HG02938 (cell line): ENCODE measurements around the gene CCDC122.
"Not testable (repeated sequence)": the region's sequence is repeated elsewhere in the genome, so short reads cannot be mapped to it uniquely, and the experiment has no call there.

Experiments
- ATAC-seq: cut with Tn5 transposase; IDR thresholded peaks from one replicate; pipeline ENCODE4 v1.9.1; 2021; ENCODE audit warnings: mild to moderate bottlenecking, moderate library complexity; ENCODE audit not compliant: unreplicated experiment

Gene CCDC122

DNA sequence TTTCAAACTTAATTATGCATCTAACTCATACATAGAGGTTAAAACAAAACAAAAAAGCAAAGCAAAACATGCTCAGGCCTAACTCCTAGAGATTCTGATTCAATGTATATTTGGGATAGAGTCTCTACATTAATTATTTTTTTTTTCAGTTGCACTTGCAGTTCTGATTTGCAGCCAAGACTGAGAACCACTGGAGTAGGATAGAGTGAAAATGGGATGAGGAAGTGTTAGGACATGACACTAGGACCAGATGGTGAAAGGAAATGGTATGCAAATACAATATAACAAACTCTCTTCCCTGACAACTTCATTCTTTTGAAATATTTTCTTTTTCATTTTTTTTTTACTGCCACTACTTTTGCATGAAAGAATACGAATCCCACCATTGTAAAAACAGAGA is 1.8 kb downstream of the CCDC122 start:
- ATAC-seq = no peak

DNA sequence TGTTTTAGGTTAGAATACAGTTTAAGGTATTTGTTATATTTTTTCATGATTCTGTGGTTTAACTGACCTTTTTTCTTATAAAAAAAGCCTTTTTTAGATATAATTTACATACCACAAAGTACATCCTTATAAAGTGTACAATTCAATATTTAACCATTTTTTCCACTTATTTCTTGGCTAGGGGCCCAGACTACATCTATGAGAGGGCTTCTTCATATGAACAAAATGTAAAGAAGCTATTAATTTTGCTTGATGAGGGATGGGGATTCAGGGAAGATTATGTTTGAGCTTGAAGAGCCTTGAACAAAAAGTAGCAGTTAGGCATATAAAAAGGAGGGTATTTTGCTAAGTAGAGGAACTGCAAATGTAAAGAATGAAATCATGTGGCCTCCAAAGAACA is 2.2 kb downstream of the CCDC122 start:
- ATAC-seq = no peak

DNA sequence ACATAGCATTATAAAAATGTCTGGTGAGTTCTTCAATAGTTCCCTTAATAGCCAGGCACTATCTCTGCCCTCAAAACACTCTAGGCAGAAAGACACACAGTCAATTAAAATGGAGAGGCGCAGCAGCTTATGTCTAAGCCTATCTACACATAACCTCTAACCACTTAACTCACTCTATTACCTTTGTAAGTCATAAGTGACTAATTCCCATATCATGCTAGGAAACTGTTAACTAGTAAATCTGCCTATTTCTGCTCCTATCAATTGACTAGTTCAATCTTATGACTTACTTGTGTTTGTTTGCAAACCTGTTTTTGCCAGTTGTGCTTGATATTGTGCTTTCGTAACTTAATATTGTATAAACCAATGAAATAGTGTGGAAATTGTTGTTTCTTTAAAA is 3.2 kb downstream of the CCDC122 start:
- ATAC-seq = no peak

DNA sequence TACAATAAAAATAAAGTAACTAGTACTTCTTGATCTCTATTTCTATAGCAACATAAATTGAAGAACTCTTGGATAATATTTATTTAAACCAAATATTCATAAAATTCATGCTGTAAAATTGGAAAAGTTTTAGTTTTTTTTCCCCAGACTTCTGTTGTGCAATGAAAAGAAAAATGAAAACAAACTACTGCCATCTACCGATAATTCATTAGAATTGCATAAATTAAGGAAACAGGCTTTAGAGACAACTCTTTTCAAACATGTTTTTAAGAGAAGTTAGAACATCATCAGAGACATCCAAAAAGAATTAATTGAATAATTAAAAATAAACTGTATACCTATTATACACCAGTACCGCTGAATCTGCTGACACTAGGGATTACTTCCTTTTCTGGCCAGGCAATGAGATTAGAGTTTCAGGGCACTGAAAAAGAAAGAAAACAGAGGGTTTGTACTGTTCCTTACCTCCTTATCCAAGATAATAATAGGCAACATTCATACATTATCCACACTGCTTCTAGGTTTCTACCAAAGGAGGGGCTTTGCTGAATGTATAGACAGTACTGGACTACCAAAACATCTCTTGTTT is 4.9 kb downstream of the CCDC122 start:
- no peak for ATAC-seq

DNA sequence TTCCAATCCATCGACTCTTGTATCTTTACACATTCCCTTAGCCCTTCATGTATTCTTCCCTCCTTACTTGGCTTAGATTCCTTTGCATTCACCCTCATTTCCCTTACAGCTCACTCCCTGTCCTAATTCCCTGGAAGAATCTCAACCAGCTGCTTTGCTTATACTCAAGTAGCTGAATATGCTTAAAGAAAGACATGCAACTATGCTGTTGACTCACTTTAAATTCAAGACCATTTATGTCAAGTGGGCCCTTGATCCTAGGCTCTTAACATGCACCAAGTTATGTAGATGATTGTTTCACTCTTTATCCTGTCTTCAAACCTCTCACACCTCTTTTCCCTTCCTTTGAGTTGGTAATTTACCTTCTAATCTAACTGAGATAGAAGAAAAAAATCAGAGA is 7.4 kb downstream of the CCDC122 start:
- ATAC-seq = no peak

DNA sequence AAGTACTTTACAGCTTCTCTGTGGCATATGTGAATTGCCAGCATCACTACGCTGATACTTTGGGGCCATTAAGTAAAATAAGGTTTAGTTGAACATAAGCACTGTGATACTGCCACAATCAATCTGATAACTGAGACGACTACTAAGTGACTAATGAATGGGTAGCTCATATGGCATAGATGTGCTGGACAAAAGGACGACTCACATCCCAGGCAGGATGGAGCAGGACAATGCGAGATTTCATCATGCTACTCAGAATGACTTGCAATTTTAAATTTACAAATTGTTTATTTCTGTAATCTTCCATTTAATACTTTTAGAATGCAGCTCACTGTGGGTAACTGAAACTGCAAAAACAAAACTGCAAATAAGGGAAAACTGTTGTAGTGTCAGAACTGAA is 13.6 kb downstream of the CCDC122 start:
- ATAC-seq = no peak

DNA sequence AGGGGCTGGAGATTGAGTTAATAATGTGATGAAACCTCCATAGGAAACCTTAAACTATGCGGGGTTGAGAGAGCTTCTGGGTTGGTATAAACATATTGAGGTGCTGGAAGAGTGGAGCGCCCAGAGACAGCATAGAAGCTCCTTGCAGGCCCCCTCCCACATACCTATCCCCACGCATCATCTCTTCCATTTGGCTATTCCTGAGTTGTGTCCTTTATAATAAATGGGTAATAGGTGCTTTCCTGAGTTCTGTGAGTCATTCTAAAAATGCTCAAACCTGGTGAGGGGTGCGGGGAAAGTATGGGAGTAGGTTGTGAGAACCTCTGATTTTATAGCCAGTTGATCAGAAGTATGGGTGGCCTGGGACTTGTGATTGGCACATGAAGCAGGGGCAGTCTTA is 14.6 kb downstream of the CCDC122 start:
- ATAC-seq = no peak

DNA sequence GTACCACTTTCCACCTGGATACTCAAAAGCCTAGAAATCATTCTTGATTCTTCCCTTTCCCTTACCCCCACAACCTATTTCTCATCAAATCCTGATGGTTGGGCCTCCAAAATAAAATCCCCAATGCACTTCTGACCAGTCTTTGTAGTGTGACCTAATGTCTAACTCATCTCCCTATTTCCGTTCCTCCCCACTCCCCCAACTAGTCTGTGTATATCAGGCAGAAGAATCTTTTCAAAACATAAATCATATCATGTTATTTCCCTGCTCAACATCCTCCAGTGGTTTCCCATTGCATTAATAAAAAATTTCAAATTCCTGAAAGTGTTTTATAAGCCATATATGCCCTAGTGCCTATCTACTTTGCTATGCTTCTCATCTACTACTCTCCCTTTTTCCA is 17.7 kb downstream of the CCDC122 start:
- no peak for ATAC-seq

DNA sequence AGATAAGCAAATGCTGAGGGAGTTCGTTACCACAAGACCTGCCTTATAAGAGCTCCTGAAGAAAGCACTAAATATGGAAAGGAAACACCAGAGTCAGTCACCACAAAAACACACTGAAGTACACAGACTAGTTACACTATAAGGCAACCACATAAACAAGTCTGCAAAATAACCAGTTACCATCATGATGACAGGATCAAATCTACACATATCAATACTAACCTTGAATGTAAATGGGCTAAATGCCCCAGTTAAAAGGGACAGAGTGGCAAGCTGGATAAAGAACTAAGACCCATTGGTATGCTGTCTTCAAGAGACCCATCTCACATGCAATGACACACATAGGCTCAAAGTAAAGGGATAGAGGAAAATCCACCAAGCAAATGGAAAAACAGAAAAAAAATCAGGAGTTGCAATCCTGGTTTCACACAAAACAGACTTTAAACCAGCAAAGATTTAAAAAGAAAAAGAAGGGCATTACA is 26.6 kb downstream of the CCDC122 start:
- no peak for ATAC-seq

DNA sequence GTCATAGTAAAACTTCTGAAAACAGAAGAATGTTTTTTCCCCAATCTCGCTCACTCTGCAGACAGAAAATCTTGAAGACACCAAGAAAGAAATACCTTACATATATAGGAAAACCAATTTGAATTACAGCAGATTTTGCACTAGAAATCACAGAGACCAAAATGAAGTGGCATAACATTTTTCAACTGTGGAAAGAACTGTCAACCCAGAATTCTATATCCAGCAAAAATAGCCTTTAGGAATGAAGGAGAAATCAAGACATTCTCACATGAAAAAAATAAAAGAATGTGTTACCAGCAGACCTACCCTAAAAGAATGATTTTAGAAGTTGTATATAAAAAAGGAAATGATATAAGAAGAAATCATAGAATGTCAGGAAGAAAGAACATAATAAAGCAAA is 28.7 kb downstream of the CCDC122 start:
- no peak for ATAC-seq

DNA sequence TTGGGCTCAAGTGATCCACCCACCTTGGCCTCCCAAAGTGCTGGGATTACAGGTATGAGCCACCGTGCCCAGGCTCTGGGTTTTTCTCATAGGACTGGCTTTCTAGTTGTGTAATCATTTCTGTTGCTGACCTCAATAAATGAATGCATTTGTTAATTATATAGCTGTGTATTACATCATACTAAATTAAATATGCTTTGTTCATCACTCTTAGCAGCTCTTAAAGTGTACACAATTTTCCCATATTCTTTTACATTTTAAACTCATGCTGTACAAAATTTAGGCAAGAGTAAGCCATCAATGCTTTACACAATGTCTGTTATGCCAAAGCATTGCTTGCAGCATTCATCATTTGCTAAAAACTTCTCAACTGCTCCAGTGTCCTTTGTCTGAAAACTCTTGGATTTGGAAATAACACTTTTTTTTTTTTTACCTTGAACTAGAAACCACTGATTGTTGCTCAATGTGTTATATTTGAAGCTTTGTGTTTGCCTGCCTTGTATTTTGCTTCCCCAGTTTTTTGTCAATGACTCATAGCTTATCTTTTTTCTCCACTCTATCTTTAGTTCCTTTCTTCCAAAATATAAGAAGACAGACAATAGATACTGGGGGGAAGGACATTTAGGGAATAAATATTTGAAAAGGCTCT is 31.4 kb downstream of the CCDC122 start:
- ATAC-seq = no peak

DNA sequence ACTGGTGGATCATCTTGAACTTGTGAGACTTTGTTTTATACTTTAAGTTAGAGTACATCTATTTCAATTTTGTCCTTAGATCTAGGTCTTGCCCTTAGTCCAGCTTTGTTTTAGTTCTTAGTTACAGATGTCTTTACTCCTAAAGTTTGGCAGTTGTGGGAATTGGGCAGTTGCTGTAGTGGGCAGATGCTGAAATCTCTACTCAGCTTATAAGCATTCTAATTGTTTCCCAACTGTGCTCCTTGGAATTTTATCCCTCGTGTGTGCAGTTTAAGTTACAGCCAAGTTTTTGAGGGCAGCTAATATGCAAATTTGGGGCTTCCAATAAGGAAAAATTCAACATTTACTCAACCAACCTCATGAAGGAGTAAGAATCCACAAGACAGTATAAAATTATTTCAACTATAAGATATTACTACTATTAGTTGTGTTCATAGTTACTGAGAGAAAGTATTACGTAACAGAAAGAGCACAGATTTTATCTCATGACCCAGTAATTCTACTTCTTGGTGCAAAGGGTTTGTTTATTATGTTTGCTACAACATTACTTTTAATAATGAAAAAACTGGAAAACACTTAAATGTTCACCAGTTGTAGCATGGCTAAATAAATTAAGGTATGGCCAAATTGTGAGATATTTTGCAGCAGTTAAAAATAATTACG is 32.9 kb downstream of the CCDC122 start:
- ATAC-seq = no peak

DNA sequence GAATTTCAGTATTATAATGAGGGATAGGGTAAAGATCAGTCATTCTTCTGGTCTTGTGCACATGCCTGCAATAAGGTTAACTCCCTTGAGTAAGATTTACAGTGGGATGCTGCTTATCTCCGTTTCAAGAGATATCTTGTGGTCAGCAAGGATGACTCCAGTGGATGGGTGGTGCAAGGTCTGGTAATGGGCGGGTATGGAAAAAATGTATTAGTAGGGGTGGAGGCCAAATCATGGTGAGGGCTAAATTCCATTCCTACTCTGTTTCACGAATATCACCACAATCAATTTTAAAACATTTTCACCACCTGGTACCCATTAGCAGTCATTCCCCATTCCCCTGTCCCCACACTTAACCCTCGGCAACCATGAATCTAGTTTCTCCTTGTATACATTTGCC is 40.6 kb downstream of the CCDC122 start:
- no peak for ATAC-seq

DNA sequence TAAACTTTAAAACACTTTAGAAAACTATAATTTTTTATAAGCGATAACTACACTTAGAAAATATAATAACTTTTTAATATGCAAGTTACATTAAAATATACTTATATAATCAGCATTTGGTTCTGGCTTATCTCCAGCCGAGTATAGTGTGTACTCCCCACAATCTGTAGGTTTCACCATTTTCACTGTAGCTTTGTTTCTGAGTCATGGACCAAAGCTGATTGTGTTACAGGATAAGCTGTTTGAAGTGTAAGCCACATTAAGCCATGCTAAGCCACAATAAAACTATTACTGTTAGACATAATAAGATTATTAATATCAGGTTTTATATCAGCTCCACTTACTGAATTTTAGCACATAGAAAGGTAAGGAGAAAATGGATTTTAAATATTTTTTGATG is 43.8 kb downstream of the CCDC122 start:
- no peak for ATAC-seq

DNA sequence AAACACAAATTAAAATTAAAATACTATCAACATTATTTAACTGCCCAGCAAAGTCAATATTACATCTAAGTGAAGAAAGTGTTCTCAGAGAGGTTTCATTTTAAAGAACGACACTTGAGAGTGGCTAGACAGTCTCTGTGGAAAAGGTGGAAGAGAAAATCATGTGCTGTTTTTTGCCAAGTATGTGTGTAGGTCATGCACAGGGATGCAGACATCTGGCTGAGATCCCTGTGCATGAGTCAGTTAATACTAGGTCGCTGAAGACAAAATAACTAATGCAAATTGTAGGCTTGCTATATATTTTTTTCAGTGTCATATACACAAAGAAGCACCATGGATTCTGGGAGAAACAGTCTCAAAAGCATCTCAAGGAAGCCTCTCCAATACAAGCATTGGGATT is 48.5 kb downstream of the CCDC122 start:
- no peak for ATAC-seq

DNA sequence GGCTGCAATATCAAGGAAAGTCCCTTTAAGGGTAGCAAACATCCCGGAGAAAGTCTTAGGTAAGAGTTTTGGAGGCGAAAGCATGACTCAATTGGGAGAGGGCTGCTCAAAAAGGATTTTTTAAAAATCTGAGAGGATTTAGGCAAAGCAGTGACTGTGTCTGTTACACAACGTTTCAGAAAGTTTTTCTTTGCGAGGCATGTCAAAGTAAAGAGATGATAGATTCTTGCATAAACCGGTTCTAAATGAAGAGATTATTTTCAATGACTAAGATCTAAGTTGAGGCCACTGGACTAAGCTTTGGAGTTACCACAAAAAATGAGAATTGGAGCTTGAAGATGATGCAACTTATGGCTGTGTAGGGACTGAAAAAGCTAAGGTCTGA is 49.1 kb downstream of the CCDC122 start:
- no peak for ATAC-seq

DNA sequence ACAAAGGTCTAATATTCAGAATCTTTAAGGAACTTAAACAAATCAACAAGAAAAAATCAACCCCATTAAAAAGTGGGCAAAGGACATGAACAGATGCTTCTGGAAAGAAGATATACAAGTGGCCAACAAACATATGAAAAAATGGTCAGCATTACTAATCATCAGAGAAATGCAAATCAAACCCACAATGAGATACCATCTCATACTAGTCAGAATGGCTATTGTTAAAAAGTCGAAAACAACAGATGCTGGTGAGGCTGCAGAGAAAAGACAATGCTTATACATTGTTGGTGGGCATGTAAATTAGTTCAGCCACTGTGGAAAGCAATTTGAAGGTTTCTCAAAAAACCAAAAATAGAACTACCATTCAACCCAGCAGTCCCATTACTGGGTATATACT is 54.9 kb downstream of the CCDC122 start:
- not testable (repeated sequence) for ATAC-seq

DNA sequence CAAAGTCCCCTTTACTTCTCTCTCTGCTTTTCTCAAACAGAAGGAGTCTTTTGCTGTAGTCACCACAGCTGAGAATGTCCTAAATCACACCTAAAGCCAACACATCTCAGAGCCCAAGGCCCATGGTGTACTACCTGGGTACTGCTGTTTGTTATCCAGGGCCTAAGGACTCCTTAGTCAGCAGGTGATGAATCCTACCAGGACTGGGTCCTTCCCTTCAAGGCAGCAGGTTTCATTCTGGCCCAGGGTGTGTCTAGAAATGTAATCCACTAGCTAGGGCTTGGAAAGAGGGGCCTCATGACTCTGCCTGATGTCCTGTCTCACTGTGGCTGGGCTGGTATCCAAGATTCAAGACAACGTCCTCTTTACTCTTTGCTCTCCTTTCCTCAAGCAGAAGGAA is 56.6 kb downstream of the CCDC122 start:
- no peak for ATAC-seq

DNA sequence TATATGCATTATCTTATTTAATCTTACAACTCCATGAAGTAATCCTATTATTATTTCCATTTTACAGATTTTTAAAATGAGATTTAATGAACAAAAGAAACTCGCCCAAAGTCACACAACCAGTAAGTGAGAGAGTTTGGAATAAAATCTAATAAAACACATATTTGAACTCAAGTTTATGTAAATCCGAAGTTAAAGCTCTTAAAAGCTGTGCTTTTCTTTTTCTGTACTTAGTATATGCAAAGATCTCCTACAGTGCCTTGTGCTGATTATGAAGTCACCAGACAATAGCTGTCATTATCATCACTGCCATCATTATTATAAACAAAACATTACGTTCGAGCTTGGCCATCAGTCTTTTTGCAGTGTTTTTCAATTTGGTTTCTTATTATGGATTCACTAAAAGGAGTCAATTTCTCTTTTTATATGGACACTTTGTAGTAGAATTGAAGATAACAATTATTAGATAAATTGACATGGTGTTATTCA is 63.1 kb downstream of the CCDC122 start:
- no peak for ATAC-seq

DNA sequence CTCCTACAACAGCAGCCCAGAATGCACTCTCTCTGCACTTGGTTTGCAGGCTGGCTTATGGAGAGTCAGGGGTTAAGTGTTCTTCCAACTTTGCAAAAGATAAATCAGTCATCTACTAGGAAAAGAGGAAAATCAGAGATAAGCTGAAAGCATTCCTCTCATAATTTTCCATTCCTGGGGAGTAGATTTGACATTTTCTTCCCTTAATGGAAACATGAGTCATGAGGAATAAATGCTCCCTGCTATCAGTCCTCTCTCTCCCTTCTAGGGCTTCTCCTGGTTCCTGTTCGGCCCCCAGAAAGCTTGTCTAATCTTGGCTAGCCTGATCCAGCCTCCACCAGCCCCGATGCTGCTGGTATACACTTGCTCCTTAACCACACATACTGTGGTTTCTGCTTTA is 64.3 kb downstream of the CCDC122 start:
- no peak for ATAC-seq

DNA sequence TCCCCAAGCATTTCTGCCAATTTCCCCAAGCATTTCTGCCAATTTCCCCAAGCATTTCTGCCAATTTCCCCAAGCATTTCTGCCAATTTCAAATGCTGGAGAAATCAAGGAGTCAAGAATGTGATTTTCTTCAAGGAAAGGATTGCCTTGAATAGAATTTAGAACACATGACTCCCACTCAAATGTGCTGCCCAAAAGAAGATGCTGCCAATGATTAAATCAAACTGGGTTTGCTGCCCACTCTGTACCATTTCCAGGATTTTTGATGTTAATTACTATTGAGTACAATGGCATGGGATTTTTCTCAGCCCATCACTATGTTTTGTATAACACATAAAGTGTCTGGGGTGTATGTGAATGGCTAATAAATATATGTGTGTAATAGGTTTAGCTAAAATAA is 70.9 kb downstream of the CCDC122 start:
- ATAC-seq = no peak

DNA sequence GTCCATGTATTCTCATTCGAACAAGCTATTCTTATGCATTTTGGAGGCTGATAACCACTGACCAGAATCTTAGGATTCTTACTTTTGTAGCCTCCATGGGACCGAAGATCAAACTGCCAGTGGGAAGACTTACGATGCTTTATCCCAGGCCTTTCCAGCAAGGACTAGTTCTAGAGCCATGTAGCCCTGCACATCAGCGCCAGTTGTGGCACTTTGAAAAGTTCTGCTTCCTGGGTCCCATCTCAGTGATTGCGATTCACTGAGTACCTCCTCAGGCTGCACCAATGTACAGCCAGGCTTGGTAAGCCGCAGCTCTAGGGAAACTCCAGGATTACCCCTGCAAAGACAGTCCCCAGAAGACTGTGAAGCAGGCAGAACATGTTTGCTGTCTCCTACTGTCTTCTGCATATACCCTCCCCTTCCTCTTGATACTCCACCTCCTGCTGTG is 73.8 kb downstream of the CCDC122 start:
- no peak for ATAC-seq
